HG03039 (cell line): ENCODE measurements around the gene GNB1L.
"Not testable (repeated sequence)": the region's sequence is repeated elsewhere in the genome, so short reads cannot be mapped to it uniquely, and the experiment has no call there.

Experiments used
- ATAC-seq: cut with Tn5 transposase; IDR thresholded peaks from one replicate; pipeline ENCODE4 v1.9.1; 2021; ENCODE audit warnings: mild to moderate bottlenecking, moderate library complexity; ENCODE audit not compliant: unreplicated experiment

GNB1L gene

DNA sequence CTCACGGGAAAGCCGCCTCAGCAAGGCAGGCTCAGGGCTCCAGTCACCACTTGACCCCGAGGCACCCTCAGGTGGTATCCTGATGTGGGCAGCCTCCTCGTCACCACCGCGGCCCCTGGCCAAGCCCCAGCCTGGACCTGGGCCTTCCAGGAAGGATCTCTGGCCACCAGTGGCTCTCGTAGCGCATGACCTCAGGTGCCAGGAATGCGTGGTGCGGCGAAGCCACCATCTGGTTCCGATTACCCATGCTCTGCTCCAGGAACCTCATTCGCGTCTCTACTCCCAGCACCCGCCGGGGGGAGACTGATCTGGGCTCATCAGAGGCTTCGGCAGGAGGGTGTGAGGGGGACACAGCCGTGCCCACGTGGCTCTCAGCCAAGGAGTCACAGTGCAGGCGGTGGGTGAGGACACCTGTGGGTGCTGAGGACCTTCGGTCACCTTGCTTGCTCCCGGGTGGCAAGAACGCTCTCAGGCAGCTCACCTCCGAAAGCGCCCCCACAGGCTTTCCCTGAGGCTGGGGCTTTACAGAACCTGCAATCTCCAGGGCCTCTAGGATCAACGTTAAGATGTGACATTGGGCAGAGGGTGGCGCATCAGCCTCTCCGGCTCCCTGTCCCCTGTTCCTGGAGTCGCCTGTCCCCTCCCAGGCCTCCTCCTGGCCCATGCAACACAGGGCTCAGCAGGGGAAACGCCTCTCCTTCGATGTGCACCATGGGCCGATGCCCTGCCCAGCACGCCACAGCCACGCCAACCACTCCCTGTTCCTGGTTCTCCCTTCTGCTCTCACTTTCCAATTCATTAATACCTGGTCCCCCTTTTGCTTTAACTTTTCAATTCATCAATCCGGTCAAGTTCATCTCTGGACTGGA is 55.1 kb downstream of the GNB1L start:
- ATAC-seq: no peak

DNA sequence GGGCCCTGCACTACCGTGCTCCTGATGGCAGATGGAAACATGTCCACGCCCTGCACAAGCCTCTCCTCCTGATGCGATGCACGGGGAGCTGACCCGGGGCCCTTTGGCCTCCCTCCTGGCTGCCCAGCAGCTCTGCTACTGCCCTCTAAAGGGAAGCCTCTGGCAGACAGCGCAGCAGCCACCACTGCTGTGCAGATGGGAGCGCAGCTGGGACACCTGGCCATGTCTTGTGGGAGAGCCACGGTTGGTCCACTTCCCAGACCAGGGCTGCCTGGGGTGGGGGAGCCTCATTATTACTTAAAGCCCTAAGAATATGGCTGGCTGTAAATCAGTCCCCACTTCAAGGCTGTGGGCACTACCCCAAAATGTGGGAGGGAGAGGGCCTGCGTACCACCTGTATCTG is 55.8 kb downstream of the GNB1L start:
- ATAC-seq: no peak

DNA sequence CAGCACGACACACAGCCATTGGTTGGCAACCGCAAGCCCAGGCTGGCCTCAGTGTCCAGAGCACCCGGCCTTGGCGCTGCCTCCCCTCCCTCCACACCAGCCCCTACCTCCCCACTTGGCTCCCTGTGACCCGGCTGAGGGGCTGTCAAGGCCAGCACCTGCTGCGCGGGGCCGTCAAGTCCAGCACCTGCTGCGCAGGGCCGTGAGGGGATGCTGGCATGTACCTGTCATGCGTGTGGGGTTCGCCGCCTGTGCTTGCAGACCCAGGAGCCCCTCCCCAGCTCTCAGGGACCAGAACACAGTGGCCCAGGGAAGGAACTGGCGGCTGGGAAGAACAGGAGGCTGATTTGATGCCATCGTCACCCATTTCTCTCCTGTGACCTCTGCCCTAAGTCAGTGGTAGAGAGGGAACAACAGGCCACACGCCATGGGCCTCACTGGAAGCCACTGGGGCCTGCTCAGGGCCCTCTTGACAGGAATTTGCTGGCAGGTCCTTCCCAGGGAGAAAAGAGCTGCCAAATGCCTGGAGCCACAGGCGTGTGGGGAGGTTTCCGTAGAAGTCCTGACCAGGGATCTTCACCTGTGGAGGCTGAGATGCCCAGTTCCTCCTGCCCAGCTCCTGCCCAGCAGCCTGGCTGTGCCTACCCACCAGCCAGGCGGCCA is 56.5 kb downstream of the GNB1L start:
- no peak for ATAC-seq

DNA sequence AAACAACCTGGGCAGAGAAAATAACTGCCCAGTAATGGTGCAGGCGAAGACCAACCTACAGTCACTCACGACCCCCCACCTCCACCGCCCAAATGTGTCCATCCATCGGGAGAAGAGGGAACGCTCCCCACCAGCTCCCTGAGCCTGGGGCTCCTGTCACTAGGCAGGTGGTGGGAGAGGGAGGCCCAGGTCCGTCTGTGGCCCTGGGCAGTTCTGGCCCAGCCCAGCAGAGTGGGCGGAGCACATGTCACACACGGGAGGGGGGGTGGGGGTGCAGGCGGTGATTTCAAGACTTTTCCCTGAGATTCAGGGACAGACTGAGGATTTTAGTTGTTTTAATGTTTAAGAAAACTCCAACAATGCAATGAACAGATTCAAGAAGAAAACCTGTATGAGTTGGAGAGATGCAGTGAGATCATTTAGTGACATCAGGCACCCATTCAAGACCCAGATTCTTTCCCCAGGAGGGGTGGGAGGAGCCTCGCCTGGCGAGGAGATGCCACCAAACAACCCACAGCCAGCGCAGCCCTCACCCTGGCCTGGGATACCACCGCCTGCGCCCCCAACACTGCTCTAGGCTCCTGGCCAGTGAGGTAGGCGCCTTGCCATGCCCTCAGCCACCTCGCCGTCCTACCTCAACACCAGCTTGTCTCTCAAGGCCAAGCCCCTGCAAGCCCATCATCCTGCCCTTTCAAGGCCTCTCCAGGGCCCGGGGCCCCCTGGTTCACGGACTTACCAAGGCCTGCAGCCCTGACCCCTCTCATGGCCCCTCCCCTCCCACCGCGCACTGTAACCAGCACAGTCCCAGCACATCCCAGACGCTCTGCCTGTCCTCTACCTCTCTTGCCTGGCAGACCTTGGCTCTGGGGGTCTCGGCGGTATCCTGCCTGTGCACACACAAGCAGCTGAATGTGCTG is 57.3 kb downstream of the GNB1L start:
- ATAC-seq: no peak

DNA sequence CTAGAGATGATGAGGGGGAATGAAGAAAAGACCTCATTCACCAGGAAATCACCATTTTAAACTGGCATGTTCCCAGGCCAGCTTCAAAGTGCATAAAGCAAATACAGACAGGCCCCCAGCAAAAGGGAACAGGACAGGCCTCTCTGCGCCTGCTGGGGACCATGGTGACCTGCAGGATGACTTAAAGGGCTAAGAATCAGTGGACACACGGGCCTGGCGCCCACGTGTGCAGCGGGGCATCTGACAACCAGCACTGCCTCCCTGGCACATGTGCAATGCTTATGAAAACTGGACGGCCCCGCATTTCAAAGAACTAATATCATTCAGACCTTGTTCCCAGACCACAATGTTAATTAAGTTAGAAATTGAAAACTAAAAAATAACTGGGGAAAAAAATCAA is 58.5 kb downstream of the GNB1L start:
- ATAC-seq: no peak

DNA sequence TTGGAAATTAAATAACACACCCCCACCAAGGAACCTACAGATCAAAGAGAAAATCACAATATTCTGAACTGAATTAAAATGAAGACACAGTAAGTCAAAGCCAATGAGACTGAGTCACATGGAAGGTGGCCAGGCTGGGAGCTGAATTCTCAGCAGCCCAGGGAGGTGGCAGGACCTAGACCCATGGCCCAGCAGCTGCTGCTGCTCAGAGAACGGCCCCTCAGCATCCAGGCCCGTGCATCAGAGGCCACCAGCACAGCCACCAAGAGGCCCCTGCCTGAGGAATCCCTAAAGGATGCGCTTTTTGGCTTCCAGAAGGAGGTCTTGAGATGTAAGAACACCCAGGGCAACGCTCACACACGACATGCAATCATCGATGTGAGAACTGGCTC is 59.1 kb downstream of the GNB1L start:
- no peak for ATAC-seq

DNA sequence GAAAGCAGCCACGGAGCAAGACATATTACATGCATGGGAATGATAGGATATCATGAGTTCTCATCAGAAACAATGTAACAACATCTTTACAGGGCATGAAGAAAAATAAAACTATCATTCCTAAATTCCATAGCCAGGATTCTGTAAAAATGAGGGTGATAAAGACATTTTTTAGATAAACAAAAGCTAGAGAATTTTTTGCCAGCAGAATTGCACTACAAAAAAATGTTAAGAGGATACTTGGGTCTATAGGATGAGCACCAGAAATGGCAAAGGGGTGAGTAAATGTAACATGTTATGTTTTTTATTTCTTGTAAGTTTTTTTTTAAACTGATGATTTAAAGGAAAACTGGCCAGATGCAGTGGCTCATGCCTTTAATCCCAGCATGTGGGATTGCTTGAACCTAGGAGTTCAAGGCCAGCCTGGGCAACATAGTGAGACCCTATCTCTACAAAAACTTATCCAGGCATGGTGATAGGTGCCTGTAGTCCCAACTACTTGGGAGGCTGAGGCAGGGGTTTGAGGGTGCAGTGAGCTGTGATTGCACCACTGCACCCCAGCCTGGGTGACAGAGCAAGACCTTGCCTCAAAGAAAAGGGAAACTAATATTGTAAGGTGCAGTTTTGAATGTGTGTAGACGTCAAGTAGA is 60.9 kb downstream of the GNB1L start:
- ATAC-seq: no peak

DNA sequence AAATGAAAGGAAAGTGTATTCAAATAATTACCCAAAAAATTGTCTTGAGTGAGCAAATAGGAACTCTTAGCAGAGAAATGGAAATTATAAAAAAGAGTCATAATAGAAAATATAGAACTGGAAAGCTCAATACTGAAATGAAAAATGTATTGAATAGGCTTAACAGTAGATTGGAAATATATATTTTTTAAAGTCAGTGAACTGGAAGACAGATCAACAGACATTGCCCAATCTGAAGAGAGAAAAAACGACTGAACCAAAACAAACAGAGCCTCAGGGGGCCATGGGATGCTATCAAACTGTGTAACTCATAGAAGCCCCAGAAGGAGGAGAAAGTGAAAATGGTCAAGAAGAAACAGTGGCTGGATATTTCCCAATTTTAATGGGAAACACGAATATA is 61.5 kb downstream of the GNB1L start:
- no peak for ATAC-seq

DNA sequence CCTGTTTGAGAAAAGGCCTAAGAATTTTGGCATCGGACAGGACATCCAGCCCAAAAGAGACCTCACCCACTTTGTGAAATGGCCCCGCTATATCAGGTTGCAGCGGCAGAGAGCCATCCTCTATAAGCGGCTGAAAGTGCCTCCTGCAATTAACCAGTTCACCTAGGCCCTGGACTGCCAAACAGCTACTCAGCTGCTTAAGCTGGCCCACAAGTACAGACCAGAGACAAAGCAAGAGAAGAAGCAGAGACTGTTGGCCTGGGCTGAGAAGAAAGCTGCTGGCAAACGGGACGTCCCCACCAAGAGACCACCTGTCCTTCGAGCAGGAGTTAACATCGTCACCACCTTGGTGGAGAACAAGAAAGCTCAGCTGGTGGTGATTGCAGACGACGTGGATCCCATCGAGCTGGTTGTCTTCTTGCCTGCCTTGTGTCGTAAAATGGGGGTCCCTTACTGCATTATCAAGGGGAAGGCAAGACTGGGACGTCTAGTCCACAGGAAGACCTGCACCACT is 62.2 kb downstream of the GNB1L start:
- ATAC-seq: not testable (repeated sequence)

DNA sequence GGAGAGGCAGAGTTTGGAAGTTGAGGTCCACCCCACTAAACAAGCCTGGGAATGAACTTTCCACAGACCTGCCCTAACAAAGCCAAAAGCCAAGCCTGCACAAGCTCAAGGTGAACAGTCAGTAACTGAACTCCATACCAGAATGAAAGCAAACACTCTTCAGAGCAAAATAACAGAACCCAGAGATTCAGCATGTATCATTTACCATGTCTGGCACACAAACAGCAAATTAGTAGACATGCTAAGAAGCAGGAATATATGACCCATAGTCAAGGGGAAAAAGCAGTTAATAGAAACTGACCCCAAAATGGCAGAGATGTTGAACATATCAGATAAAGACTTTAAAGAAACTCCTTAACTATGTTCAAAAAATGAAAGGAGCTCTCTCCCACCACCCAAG is 62.8 kb downstream of the GNB1L start:
- no peak for ATAC-seq

DNA sequence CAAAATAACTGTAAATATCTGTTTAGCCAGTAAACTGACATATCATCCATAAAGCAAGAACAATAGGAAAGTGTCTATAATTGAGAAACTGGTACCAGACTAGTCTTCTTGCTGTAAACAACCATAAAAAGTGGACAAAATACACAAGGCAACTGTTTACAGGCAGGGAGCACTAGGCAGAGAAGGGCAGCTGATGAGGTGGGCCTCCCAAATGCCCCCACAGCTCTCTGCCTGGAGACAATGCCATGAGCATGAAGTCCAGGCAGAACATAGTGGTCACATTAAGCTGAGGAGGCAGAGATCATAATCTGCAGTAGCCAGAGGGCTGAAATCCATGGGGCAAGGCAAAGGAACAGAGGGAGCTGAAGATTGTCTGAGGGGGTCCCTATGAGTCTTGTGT is 63.4 kb downstream of the GNB1L start:
- no peak for ATAC-seq

DNA sequence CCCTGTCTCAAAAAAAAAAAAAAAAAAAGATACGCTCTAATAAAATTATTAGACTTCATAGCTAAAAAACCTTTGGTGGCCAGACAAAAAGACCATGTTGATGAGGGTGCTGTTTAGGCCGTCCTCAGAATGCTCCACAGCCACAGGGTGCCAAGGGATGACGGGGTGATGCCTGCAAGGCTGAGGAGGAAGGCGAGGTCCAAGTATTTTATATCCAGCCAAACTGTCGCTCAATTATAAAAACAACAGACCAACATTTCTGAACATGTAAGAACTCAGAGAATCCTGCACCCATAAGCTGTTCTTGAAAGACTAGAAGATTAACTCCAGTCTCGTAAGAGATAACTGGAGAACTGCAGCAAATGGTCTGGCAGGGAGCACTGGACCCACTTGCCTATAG is 64.8 kb downstream of the GNB1L start:
- ATAC-seq: no peak

DNA sequence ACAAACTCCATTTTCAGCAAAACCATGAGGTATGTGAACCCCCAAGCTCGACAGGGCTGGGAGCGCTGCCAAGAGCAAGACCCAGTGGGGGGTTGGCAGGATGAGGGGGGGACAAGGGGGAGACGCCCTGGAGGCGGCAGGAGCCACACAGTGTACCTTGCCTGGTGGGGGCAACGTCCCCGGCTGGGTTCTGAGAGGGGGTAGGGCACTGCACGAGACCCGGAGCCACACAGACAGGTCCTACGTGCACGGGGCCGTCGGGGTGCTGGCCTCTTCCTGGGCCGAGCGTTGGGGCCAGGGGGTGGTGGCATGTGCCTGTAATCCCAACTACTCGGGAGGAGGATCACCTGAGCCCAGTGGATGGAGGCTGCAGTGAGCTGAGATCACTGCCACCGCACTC is 65.3 kb downstream of the GNB1L start:
- ATAC-seq: no peak

DNA sequence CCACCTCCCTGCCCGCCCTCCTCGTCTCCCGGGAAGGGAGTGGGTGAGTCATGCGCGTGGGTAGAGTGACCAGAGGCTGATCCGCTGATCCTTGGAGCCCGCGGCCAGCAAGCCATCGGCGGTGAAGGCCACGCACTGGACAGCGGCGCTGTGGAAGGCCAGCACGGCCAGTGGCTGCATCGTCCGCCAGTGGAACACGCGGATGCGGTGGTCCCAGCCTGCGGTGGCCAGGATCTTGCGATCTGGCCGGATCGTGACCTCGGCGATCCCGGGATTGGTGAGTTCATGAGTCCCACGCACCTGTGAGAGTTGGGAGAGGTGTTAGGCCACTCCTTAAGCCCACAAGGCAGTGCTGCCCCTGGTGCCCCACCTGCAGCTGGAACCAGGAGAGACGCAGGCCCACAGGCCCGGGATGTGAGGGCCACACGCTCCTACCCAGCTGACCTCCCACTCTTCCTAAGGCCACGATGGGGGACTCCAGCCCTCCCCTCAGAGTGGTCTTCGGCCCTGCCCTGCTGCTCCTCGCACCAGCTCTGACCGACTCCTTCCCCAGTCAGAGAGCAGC is 65.9 kb downstream of the GNB1L start:
- ATAC-seq: no peak

DNA sequence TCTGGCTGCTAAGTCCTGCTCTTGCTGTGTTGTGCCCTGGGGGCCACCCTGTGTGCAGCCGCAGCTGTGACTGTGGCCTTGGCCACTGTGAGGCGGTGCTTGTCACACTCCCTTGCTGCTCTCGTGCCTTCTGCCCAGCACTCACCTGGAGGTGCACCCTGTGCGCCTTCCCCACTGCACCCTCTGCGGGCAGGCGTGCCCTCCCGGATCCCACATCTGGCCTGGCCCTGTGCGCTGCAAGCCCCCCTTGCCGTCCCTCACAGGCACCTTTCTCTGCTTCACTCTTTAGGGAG is 66.9 kb downstream of the GNB1L start:
- no peak for ATAC-seq

DNA sequence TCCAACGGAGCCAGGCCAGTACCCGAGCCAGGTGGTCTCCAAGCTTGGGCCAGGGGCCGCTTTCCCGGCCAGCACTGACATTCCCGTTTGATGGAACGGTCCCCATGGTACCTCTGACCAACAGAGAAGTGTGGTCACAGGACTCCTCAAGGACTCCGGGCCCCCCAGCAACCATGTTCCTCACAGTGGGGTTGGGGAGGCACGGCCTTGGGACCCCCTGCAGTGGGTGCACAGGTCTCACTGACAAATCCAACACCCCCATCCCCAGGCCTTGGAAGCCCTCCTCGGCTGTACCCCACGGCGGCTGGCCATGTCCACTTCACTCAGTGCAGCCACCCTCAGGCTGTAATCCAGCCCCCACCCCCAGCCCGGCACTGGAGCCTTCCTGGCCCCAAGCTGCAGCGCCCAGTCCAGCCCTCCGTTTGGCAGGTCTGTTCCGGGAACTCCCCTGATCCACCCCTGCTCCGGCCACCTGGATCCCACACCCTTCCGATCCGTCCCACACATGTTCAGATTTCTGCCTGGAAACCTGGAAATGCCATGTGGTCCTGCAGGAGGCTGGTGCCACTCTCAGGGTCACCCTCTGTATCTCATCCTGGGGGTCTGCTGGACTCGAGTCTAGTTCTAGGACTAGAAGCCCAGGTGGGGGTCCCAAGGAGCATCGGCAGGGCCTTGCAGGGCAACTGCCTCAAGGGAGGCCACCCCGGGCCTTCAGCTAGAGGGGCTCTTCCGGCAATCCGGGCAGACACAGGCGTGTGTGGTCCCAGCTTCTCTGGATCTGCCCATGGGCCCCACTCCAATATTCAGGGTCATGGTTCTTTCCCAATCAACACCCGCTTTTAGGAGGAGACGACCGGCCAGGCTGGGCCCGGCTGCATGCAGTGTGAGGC is 67.5 kb downstream of the GNB1L start:
- ATAC-seq: no peak

DNA sequence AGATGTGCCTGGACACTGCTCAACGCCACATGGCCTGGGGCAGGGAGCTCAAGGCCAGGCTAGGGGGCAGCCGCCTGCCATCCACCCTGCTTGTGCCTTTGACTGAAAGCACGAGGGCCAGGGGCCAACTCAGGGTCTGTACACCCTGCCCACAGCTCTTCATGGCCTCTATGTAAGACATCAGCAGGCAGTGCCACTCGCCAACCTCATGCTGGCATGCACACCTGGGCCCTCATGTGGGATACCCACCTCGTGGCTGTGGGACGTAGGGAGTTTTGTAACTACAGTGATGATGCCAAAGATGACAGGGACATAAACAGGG is 68.4 kb downstream of the GNB1L start:
- ATAC-seq: no peak

DNA sequence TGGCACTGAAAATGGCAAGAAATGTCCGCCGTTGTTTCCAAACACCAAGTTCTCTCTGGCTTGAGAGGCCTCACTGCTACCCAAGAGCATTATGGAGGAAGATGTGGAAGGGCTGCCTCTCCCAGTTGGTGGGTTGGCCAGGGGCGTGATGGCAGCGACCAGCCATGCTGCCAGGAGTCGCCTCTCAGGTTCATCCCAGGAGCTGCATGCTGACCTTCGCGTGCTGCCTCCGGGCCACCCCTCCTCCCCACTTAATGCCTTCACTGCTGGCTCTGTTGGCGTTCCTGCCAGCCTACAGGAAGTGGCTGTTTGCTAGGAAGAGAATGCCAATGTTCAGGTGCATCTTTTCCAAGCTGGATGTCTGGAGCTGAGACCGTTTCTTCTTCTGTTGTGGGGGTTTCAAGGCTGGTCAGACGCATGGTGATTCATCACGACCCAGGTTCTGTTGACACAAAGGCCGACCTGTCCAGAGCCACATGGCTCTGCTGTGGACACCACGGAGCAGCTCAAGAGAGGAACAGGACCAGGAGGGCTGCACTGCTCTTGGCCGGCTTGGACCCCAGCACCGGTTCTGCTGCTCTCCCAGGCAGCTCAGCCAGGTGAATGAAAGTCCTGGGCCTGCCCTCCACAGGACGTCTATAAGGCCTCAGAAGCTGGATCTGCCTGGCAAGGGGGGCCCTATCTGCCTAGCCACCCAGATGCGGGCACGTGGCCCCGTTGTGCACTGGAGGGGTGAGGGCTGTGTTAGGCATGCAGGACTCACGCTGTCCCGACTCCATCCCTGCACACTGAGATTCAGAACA is 69.0 kb downstream of the GNB1L start:
- no peak for ATAC-seq
